AG10803 (cell line): Measurements from ENCODE around the gene TXN2.
"Not testable (repeated sequence)": the region's sequence is repeated elsewhere in the genome, so short reads cannot be mapped to it uniquely, and the experiment has no call there.

Experiments
- DNase-seq: peaks from one replicate; pipeline ENCODE4 v3.0.0; 2010; ENCODE audit warnings: low read depth
- H3K4me3 ChIP-seq: 2 replicates; pipeline ENCODE4 v1.5.1; 2011; ENCODE audit warnings: mild to moderate bottlenecking, low read length, control low read depth
- TF ChIP-seq, protein P1 (sequence below): conservative IDR thresholded peaks from 2 replicates; pipeline ENCODE4 v1.5.1; 2011; ENCODE audit warnings: mild to moderate bottlenecking, low read length, control low read depth, inconsistent platforms

The TXN2 gene

GRCh38 chr22:36433318-36434231, 47.9 kb downstream of the TXN2 start:
- TF ChIP-seq, protein P1, sequence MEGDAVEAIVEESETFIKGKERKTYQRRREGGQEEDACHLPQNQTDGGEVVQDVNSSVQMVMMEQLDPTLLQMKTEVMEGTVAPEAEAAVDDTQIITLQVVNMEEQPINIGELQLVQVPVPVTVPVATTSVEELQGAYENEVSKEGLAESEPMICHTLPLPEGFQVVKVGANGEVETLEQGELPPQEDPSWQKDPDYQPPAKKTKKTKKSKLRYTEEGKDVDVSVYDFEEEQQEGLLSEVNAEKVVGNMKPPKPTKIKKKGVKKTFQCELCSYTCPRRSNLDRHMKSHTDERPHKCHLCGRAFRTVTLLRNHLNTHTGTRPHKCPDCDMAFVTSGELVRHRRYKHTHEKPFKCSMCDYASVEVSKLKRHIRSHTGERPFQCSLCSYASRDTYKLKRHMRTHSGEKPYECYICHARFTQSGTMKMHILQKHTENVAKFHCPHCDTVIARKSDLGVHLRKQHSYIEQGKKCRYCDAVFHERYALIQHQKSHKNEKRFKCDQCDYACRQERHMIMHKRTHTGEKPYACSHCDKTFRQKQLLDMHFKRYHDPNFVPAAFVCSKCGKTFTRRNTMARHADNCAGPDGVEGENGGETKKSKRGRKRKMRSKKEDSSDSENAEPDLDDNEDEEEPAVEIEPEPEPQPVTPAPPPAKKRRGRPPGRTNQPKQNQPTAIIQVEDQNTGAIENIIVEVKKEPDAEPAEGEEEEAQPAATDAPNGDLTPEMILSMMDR, result no peak
- H3K4me3 ChIP-seq, result no peak overlapping the region
- DNase-seq, result no peak

- TF ChIP-seq, protein P1, result no peak
- peak; percentile 64 for DNase-seq
- no peak overlapping the region for H3K4me3 ChIP-seq
Measured at GRCh38 chr22:36432592-36433317, 48.7 kb downstream of the TXN2 start.

DNA sequence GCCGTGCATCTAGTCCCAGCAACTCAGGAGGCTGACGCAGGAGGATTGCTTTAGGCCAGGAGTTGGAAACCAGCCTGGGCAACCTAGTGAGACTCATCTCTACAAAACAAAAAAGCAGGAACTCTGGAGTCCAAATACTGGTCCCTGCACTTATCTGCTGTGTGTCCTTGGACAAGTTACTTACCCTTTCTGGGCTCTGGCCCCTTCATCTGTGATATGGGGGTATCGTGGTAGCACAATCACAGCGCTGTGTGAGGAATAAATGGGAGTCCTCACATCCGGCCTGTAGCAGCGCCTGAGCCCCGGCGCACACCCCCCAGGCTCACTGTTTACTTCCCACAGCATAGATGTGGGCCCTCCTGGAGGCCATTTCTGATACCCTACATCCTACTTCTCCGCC, 49.5 kb downstream of the TXN2 start:
- H3K4me3 ChIP-seq, result no peak overlapping the region
- TF ChIP-seq, protein P1, result no peak
- DNase-seq, result no peak

DNA sequence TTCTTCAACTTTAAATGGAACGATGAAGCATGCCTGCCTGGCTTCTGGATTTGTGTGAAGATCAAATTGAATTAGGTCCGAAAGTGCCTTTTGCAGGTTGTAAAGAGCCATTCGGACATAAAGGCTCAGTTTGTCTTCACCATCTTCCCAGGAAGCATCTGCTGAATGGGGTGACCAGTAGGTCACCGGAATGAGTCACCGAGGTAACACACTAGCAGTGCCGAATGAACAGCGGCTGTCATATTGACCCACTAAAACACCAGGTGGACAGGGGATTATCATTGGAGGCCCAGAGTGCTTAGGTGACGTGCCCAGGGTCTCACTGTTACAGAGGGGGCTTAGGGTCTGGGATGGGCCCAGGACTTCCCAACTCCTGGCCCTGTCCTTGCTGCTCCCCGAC, 50.6 kb downstream of the TXN2 start:
- H3K4me3 ChIP-seq, result no peak overlapping the region
- no peak for DNase-seq
- TF ChIP-seq, protein P1, result no peak

DNA sequence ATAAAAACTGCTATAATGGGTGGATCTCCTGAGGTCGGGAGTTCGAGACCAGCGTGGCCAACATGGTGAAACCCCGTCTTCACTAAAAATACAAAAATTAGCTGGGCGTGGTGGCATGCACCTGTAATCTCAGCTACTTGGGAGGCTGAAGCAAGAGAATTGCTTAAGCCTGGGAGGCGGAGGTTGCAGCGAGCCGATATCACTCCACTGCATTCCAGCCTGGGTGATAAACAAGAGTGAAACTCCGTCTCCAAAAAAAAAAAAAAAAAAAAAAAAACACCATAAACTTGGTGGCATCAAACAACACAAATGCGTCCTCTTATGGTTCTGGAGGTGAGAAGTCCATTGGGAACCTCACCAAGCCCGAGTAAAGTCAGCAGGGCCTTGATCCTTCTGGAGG, 53.5 kb downstream of the TXN2 start:
- not testable (repeated sequence) for H3K4me3 ChIP-seq

GRCh38 chr22:36425977-36426523, 55.4 kb downstream of the TXN2 start:
- no peak overlapping the region for H3K4me3 ChIP-seq
- TF ChIP-seq, protein P1, result no peak
- DNase-seq, result no peak

More for the DNA sequence above, 53.5 kb downstream of the TXN2 start:
- DNase-seq, result not testable (repeated sequence)

GRCh38 chr22:36424901-36425579, 56.4 kb downstream of the TXN2 start:
- H3K4me3 ChIP-seq, result no peak overlapping the region
- TF ChIP-seq, protein P1, result no peak
- DNase-seq, result no peak

- H3K4me3 ChIP-seq, DNase-seq: not testable (repeated sequence)
Measured at GRCh38 chr22:36424466-36424865, 57.0 kb downstream of the TXN2 start.
